K562 (cell line): ENCODE results near the gene PRKACA. TPM values are rescaled to one million over a fixed set of nuclear protein-coding genes. Genes with fewer than 3 reads are reported as not detected.

Experiments used
- CHCHD3 ChIP-seq: fragments of 250-450 bp; sonication (Bioruptor Pico); IDR thresholded peaks from 2 replicates; pipeline ENCODE4 v2.1.2; 2022; ENCODE audit warnings: mild to moderate bottlenecking
- COPS2 ChIP-seq: fragments of 450-650 bp; conservative IDR thresholded peaks from 2 replicates; pipeline ENCODE4 v1.6.1; 2016; ENCODE audit warnings: mild to moderate bottlenecking, moderate library complexity
- CREM ChIP-seq: IDR thresholded peaks from 2 replicates; pipeline ENCODE4 v1.6.1; 2014; ENCODE audit warnings: antibody characterized with exemption, low read depth
- EHMT2 ChIP-seq: fragments of 450-650 bp; IDR thresholded peaks from 2 replicates; pipeline ENCODE4 v1.6.1; 2018; ENCODE audit warnings: antibody characterized with exemption
- GTF2F1 ChIP-seq: IDR thresholded peaks from 2 replicates; pipeline ENCODE4 v1.6.1; 2011; ENCODE audit warnings: low read depth, low read length, improper control_type of control experiment
- MTA1 ChIP-seq: fragments of 450-650 bp; IDR thresholded peaks from 2 replicates; pipeline ENCODE4 v1.6.1; 2017; ENCODE audit warnings: borderline replicate concordance
- PHF20 ChIP-seq: fragments of 450-650 bp; IDR thresholded peaks from 2 replicates; pipeline ENCODE4 v1.6.1; 2018; ENCODE audit not compliant: partially characterized antibody
- PML ChIP-seq: IDR thresholded peaks from 2 replicates; pipeline ENCODE4 v1.6.1; 2012; ENCODE audit warnings: low read length, inconsistent platforms
- POLR2AphosphoS2 ChIP-seq: IDR thresholded peaks from 2 replicates; pipeline ENCODE4 v1.6.1; 2012; ENCODE audit warnings: low read length, improper control_type of control experiment
- POU5F1 ChIP-seq: fragments of 150-350 bp; IDR thresholded peaks from 2 replicates; pipeline ENCODE4 v1.6.1; 2014; ENCODE audit warnings: borderline replicate concordance, low read length, low read depth, mild to moderate bottlenecking; ENCODE audit not compliant: partially characterized antibody
- PPARD ChIP-seq: fragments of 250-450 bp; sonication (Bioruptor Pico); IDR thresholded peaks from 2 replicates; pipeline ENCODE4 v1.8.0; 2022; ENCODE audit warnings: inconsistent platforms, mild to moderate bottlenecking, moderate library complexity
- RNF2 ChIP-seq: sonication (generic); IDR thresholded peaks from 2 replicates; pipeline ENCODE4 v1.6.1; 2016
- SMARCA4 ChIP-seq: fragments of 450-650 bp; IDR thresholded peaks from 2 replicates; pipeline ENCODE4 v1.6.1; 2016
- SNRNP70 ChIP-seq: fragments of 200-400 bp; formaldehyde crosslinking; optimal IDR thresholded peaks from 2 replicates; pipeline ENCODE3; 2017; ENCODE audit warnings: low read depth, low read length
- TAF7 ChIP-seq: fragments of 450-650 bp; IDR thresholded peaks from 2 replicates; pipeline ENCODE4 v1.6.1; 2016; ENCODE audit warnings: missing genetic modification characterization, missing compliant biosample characterization
- TEAD1 ChIP-seq, 2 experiments: fragments of 450-650 bp in 1 of 2; sonication (generic) in 1 of 2; formaldehyde crosslinking; IDR thresholded peaks; 2 replicates each; pipeline versions ENCODE4 v1.4.0 to v1.8.0; 2020 to 2022; ENCODE audit warnings: mild to moderate bottlenecking in 2 of 2, missing genetic modification reagents in 1 of 2
- ZBED1 ChIP-seq: IDR thresholded peaks from 2 replicates; pipeline ENCODE4 v1.6.1; 2014
- ZNF212 ChIP-seq: fragments of 450-650 bp; formaldehyde crosslinking; IDR thresholded peaks from 2 replicates; pipeline ENCODE4 v1.4.0; 2020; ENCODE audit warnings: mild to moderate bottlenecking
- ZNF239 ChIP-seq: fragments of 250-450 bp; sonication (Bioruptor Pico); IDR thresholded peaks from 2 replicates; pipeline ENCODE4 v1.4.0; 2020; ENCODE audit warnings: mild to moderate bottlenecking
- ZNF41 ChIP-seq: fragments of 250-450 bp; sonication (Bioruptor Pico); conservative IDR thresholded peaks from 2 replicates; pipeline ENCODE4 v1.4.0; 2020; ENCODE audit warnings: mild to moderate bottlenecking
- ZNF584 ChIP-seq: fragments of 200-800 bp; sonication (Bioruptor generic); IDR thresholded peaks from 2 replicates; pipeline ENCODE4 v1.6.1; 2016; ENCODE audit warnings: low read depth, mild to moderate bottlenecking, missing genetic modification characterization, missing compliant biosample characterization
- ZNF592 ChIP-seq: fragments of 450-650 bp; IDR thresholded peaks from 2 replicates; pipeline ENCODE4 v1.6.1; 2017; ENCODE audit warnings: antibody characterized with exemption, mild to moderate bottlenecking
- polyA plus RNA-seq, 8 experiments: library from polyadenylated mRNA; depleted of rRNA in 4 of 8; stranded (reverse) in 5 of 8; unstranded in 3 of 8; fragments of >200 nt; fragmentation: Nextera tagmentation in 2 of 8; fragmentation: Illumina TruSeq in 1 of 8; extraction: Ambion mirVana in 2 of 8; extraction: Trizol in 1 of 8; gene quantifications; 2 replicates each; pipeline versions ENCODE4 v1.2.1 to v1.2.3, GENCODE V29; 2011 to 2014; ENCODE audit warnings: inconsistent platforms in 1 of 8, missing spikeins in 1 of 8
- total RNA-seq, 7 experiments: library from RNA; depleted of rRNA in 6 of 7; stranded (reverse); fragments of >200 nt in 6 of 7; fragmentation: Illumina TruSeq in 2 of 7; extraction: Trizol in 2 of 7; gene quantifications; 2 replicates each; pipeline versions ENCODE4 v1.2.1 to v1.2.3, GENCODE V29; 2011 to 2021; ENCODE audit warnings: low replicate concordance in 1 of 7
- TF ChIP-seq, protein P1 (sequence below): conservative IDR thresholded peaks from 2 replicates; pipeline ENCODE4 v1.6.1; 2011; ENCODE audit warnings: low read depth, mild to moderate bottlenecking, low read length; ENCODE audit not compliant: control insufficient read depth

PRKACA gene
- total and polyA plus RNA-seq, 9 of the 15 experiments (the other 6 are each of a cell fraction or from before 2014, with no cell fraction given), result 1.2 to 63.1 (median 13.0) TPM

GRCh38 chr19:14080887-14081796, 36.4 kb downstream of the PRKACA start (continued):
- TF ChIP-seq CREM (peak; percentile 89), TAF7 (tag) (peak; percentile 70; the same call in 1 of the 2 replicates), ZNF592 (no peak), EHMT2 (no peak), ZBED1 (no peak), PML (peak; percentile 47; the same call in 1 of the 2 replicates), RNF2 (no peak), PHF20 (peak; percentile 16), ZNF41 (CRISPR knock-in tag) (no peak), COPS2 (no peak), CHCHD3 (no peak), ZNF584 (CRISPR knock-in tag) (no peak), ZNF239 (peak; percentile 11; the same call in 1 of the 2 replicates), SNRNP70 (no peak), PPARD (no peak), MTA1 (no peak), TEAD1 (CRISPR knock-in tag; IDR thresholded peaks at IDR 0.05) (peak; percentile 61 to 96), ZNF212 (CRISPR knock-in tag) (no peak), POU5F1 (peak; percentile 91), GTF2F1 (no peak; the same call in 1 of the 2 replicates), SMARCA4 (no peak), POLR2AphosphoS2 (peak; percentile 43; the same call in 1 of the 2 replicates)
- TF ChIP-seq, protein P1, sequence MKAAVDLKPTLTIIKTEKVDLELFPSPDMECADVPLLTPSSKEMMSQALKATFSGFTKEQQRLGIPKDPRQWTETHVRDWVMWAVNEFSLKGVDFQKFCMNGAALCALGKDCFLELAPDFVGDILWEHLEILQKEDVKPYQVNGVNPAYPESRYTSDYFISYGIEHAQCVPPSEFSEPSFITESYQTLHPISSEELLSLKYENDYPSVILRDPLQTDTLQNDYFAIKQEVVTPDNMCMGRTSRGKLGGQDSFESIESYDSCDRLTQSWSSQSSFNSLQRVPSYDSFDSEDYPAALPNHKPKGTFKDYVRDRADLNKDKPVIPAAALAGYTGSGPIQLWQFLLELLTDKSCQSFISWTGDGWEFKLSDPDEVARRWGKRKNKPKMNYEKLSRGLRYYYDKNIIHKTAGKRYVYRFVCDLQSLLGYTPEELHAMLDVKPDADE, result peak; percentile 97
